IMR-90 (cell line): ENCODE measurements around the gene INSR. TPM values are rescaled to one million over a fixed set of nuclear protein-coding genes. Genes with fewer than 3 reads are reported as not detected.

ENCODE experiments used
- ATAC-seq: fragments of 200-7000 bp; cut with Tn5 transposase; 2 replicates; pipeline ENCODE4 v1.9.1; 2020; ENCODE audit warnings: low read depth, mild to moderate bottlenecking, moderate library complexity
- BruUV-seq: library from RNA; stranded (reverse); fragments of 400-500 nt; replicated peaks from 2 replicates; lab custom pipeline; 2021; lab: Mats Ljungman, UMichigan
- CTCF ChIA-PET: fragments of 300-600 bp; formaldehyde crosslinking; extraction: SDS; loops from one replicate; lab custom pipeline; 2021; ENCODE audit warnings: antibody characterized with exemption; lab: Yijun Ruan, JAX
- POLR2A ChIA-PET: fragments of 300-600 bp; sonication (Branson Sonifier 250); formaldehyde crosslinking; loops from one replicate; lab custom pipeline; 2022; ENCODE audit warnings: antibody characterized with exemption; ENCODE audit not compliant: unreplicated experiment; lab: Charles Lee
- DNase-seq: peaks from one replicate; pipeline ENCODE4 v3.0.0; 2013
- H2AFZ ChIP-seq: replicated peaks from 2 replicates; pipeline ENCODE3; 2013; ENCODE audit warnings: low read length, mild to moderate bottlenecking; ENCODE audit not compliant: poor library complexity
- H2AK5ac ChIP-seq: 2 replicates; pipeline ENCODE4 v1.6.1; 2013; ENCODE audit warnings: low read depth, low read length, inconsistent platforms
- H2AK9ac ChIP-seq: replicated peaks from 2 replicates; pipeline ENCODE3; 2013; ENCODE audit warnings: mild to moderate bottlenecking, low read depth, low read length, moderate library complexity; ENCODE audit not compliant: poor library complexity
- H2BK120ac ChIP-seq: 2 replicates; pipeline ENCODE4 v1.6.1; 2013; ENCODE audit warnings: low read depth, low read length, inconsistent platforms
- H2BK15ac ChIP-seq: 3 replicates; pipeline ENCODE4 v1.6.1; 2013; ENCODE audit warnings: low read depth, low read length, inconsistent platforms
- H2BK20ac ChIP-seq: 2 replicates; pipeline ENCODE4 v1.6.1; 2013; ENCODE audit warnings: low read depth, mild to moderate bottlenecking, inconsistent platforms, low read length, moderate library complexity
- H2BK5ac ChIP-seq: 2 replicates; pipeline ENCODE4 v1.6.1; 2013; ENCODE audit warnings: mild to moderate bottlenecking, low read depth, low read length, inconsistent platforms; ENCODE audit not compliant: poor library complexity, severe bottlenecking
- H3K14ac ChIP-seq: replicated peaks from 2 replicates; pipeline ENCODE4 v1.6.1; 2013; ENCODE audit warnings: low read depth, low read length, inconsistent platforms
- H3K18ac ChIP-seq: 2 replicates; pipeline ENCODE4 v1.6.1; 2013; ENCODE audit warnings: low read depth, low read length, control low read depth
- H3K23ac ChIP-seq: 2 replicates; pipeline ENCODE4 v1.6.1; 2013; ENCODE audit warnings: low read depth, low read length, inconsistent platforms
- H3K27ac ChIP-seq: 2 replicates; pipeline ENCODE4 v1.5.1; 2013; ENCODE audit warnings: mild to moderate bottlenecking, control low read depth, low read length; ENCODE audit not compliant: insufficient read depth
- H3K27me3 ChIP-seq: 2 replicates; pipeline ENCODE4 v1.6.1; 2013; ENCODE audit warnings: low read length; ENCODE audit not compliant: control insufficient read depth, insufficient read depth
- H3K36me3 ChIP-seq: 2 replicates; pipeline ENCODE4 v1.6.1; 2013; ENCODE audit warnings: low read length, mixed read lengths; ENCODE audit not compliant: control insufficient read depth, insufficient read depth
- H3K4ac ChIP-seq: 2 replicates; pipeline ENCODE4 v1.6.1; 2013; ENCODE audit warnings: low read depth, low read length, inconsistent platforms
- H3K4me1 ChIP-seq: 2 replicates; pipeline ENCODE4 v1.6.1; 2013; ENCODE audit warnings: low read length, mixed read lengths; ENCODE audit not compliant: control insufficient read depth, insufficient read depth
- H3K4me2 ChIP-seq: 2 replicates; pipeline ENCODE4 v1.6.1; 2013; ENCODE audit warnings: low read depth, mild to moderate bottlenecking, control low read depth, low read length, moderate library complexity
- H3K4me3 ChIP-seq: 2 replicates; pipeline ENCODE4 v1.5.1; 2013; ENCODE audit warnings: low read depth, mild to moderate bottlenecking, control low read depth, low read length, moderate library complexity; ENCODE audit not compliant: insufficient read depth
- H3K56ac ChIP-seq: 2 replicates; pipeline ENCODE4 v1.6.1; 2013; ENCODE audit warnings: low read length, inconsistent platforms; ENCODE audit not compliant: insufficient read depth; ENCODE audit errors: extremely low read depth
- H3K79me1 ChIP-seq, 2 experiments: 2 replicates each; pipeline ENCODE4 v1.6.1; 2013; ENCODE audit warnings: low read length in 2 of 2, inconsistent platforms in 1 of 2, low read depth in 1 of 2
- H3K9ac ChIP-seq: 2 replicates; pipeline ENCODE4 v1.6.1; 2013; ENCODE audit warnings: low read depth, low read length, control low read depth
- H3K9me1 ChIP-seq: 2 replicates; pipeline ENCODE4 v1.6.1; 2013; ENCODE audit warnings: low read length, inconsistent platforms; ENCODE audit not compliant: insufficient read depth
- H3K9me3 ChIP-seq: 2 replicates; pipeline ENCODE4 v1.6.1; 2013; ENCODE audit warnings: low read length; ENCODE audit not compliant: control insufficient read depth, insufficient read depth
- H4K20me1 ChIP-seq: 2 replicates; pipeline ENCODE4 v1.6.1; 2013; ENCODE audit warnings: low read length, inconsistent platforms; ENCODE audit not compliant: insufficient read depth
- H4K5ac ChIP-seq: 2 replicates; pipeline ENCODE4 v1.6.1; 2013; ENCODE audit warnings: mild to moderate bottlenecking, low read depth, low read length, control low read depth
- H4K8ac ChIP-seq, 2 experiments: 2 replicates each; pipeline ENCODE4 v1.6.1; 2013; ENCODE audit warnings: low read depth in 2 of 2, low read length in 2 of 2, control low read depth in 1 of 2, inconsistent platforms in 1 of 2
- H4K91ac ChIP-seq: 2 replicates; pipeline ENCODE4 v1.6.1; 2013; ENCODE audit warnings: low read depth, low read length, inconsistent platforms; ENCODE audit not compliant: insufficient read depth
- BHLHE40 ChIP-seq: fragments of 150-350 bp; IDR thresholded peaks from 2 replicates; pipeline ENCODE4 v1.6.1; 2016; ENCODE audit warnings: mild to moderate bottlenecking, low read depth, low read length
- CHD1 ChIP-seq: IDR thresholded peaks from 2 replicates; pipeline ENCODE4 v1.6.1; 2012; ENCODE audit warnings: low read depth, low read length, improper control_type of control experiment
- CTCF ChIP-seq: conservative IDR thresholded peaks from 2 replicates; pipeline ENCODE4 v1.5.1; 2012; ENCODE audit warnings: mild to moderate bottlenecking, low read depth, low read length, improper control_type of control experiment
- ELK1 ChIP-seq: fragments of 150-350 bp; IDR thresholded peaks from 2 replicates; pipeline ENCODE4 v1.6.1; 2016; ENCODE audit warnings: low read depth, mild to moderate bottlenecking, low read length, moderate library complexity, borderline replicate concordance
- MXI1 ChIP-seq: IDR thresholded peaks from 2 replicates; pipeline ENCODE4 v1.6.1; 2012; ENCODE audit warnings: low read depth, mild to moderate bottlenecking, low read length, moderate library complexity, borderline replicate concordance
- NFE2L2 ChIP-seq: fragments of 150-350 bp; IDR thresholded peaks from 2 replicates; pipeline ENCODE4 v1.6.1; 2016; ENCODE audit warnings: low read depth, mild to moderate bottlenecking, low read length
- RAD21 ChIP-seq: IDR thresholded peaks from 2 replicates; pipeline ENCODE4 v1.6.1; 2012; ENCODE audit warnings: low read length, improper control_type of control experiment
- RCOR1 ChIP-seq: IDR thresholded peaks from 2 replicates; pipeline ENCODE4 v1.6.1; 2012; ENCODE audit warnings: mild to moderate bottlenecking, low read length, improper control_type of control experiment; ENCODE audit not compliant: insufficient replicate concordance
- RFX5 ChIP-seq: IDR thresholded peaks from 2 replicates; pipeline ENCODE4 v1.8.0; 2012; ENCODE audit warnings: low read depth, mild to moderate bottlenecking, low read length, moderate library complexity
- SMC3 ChIP-seq: fragments of 150-350 bp; IDR thresholded peaks from 2 replicates; pipeline ENCODE4 v1.6.1; 2016; ENCODE audit warnings: low read depth, mild to moderate bottlenecking, antibody characterized with exemption, low read length, moderate library complexity
- WGBS, 2 experiments: methylation state at CpG; one replicate each; pipeline versions ENCODE4 v1.1.5 to v1.1.7; 2013; ENCODE audit warnings: missing lambda C conversion rate in 2 of 2; ENCODE audit not compliant: insufficient read length in 1 of 2; ENCODE audit errors: extremely low coverage in 2 of 2; 5-methylcytosine and 5-hydroxymethylcytosine counted together
- dilution Hi-C: fragments of 300-500 bp; cut with HindIII; formaldehyde crosslinking; loops from one replicate; pipeline ENCODE4 v1.14.3; 2018; ENCODE audit warnings: low sequenced_read_pairs; ENCODE audit not compliant: unreplicated experiment
- in situ Hi-C: fragments of 300-500 bp; cut with MboI; formaldehyde crosslinking; loops from 3 replicates; pipeline ENCODE4 v1.14.3; 2019; ENCODE audit warnings: low sequenced_read_pairs, inconsistent platforms, mixed read lengths
- intact Hi-C: fragments of 100-400 bp; cut with micrococcal nuclease; formaldehyde crosslinking; loops from 2 replicates; pipeline ENCODE4 v1.10.0; 2022
- polyA plus RNA-seq, 3 experiments: library from polyadenylated mRNA; depleted of rRNA; stranded (reverse); fragments of >200 nt; gene quantifications; 2 replicates each; pipeline ENCODE4 v1.2.3, GENCODE V29; 2012; ENCODE audit warnings: low replicate concordance in 1 of 3
- total RNA-seq: library from RNA; depleted of rRNA; stranded (reverse); fragments of >200 nt; gene quantifications from 2 replicates; pipeline ENCODE4 v1.2.3, GENCODE V29; 2012

Gene INSR
- total and polyA plus RNA-seq, 2 of the 4 experiments (the other 2 are of a cell fraction) = 2.8 to 7.9 TPM

- Histone ChIP-seq H3K36me3 (peaks cover 17% of the 10 kb centered on the region), H3K4ac (no peak overlapping the region), H2BK5ac (no peak overlapping the region), H3K9ac (no peak overlapping the region), H3K4me1 (peaks cover 2% of the 10 kb centered on the region), H2BK20ac (no peak overlapping the region), H4K5ac (no peak overlapping the region), H3K56ac (no peak overlapping the region), H3K27ac (no peak overlapping the region), H3K9me3 (0 out of 2 replicates have a peak, but pooled peaks cover 3% of the 10 kb centered on the region), H3K4me2 (no peak overlapping the region), H2BK15ac (no peak overlapping the region), H4K8ac (no peak overlapping the region), H3K9me1 (peaks cover 1% of the 10 kb centered on the region; the same call in 1 of the 2 replicates), H2AFZ (no peak overlapping the region), H2AK9ac (no peak overlapping the region), H3K79me1 (no peaks in the 10 kb centered on the region), H4K20me1 (no peaks in the 10 kb centered on the region), H3K27me3 (no peaks in the 10 kb centered on the region), H2AK5ac (no peak overlapping the region), H2BK120ac (no peak overlapping the region), H3K23ac (no peak overlapping the region), H4K91ac (no peak overlapping the region), H3K4me3 (no peak overlapping the region), H3K18ac (no peak overlapping the region), H3K14ac (no peak overlapping the region)
- no peak for TF ChIP-seq RCOR1
- TF ChIP-seq SMC3 = no peak
- TF ChIP-seq NFE2L2 = no peak
- TF ChIP-seq BHLHE40 = no peak
- no peak for TF ChIP-seq RFX5
- no peak for TF ChIP-seq CHD1
- TF ChIP-seq RAD21 = no peak
- TF ChIP-seq CTCF = no peak
- no peak for TF ChIP-seq ELK1
- TF ChIP-seq MXI1 = no peak
- in situ Hi-C loops = no loop called here
- no CpG with 5 or more reads among the region's 4 CpGs for WGBS, 2 experiments
- no peak for DNase-seq
- CTCF ChIA-PET = no interaction called here
- POLR2A ChIA-PET = no interaction called here
- dilution Hi-C loops = no loop called here
- intact Hi-C loops = no loop called here
- BruUV-seq = no TSS peak
- no peak for ATAC-seq
Observed at GRCh38 chr19:7172794-7173193, 121.4 kb downstream of the INSR start.
